ENCODE results near the gene MB21D2.

The MB21D2 gene

GRCh38 chr3:192935441-192935840 lies 17.8 kb upstream of the MB21D2 start:
- TF ChIP-seq SPI1 (IDR thresholded peaks at IDR 0.05; ENCODE audit: borderline replicate concordance, low read depth) (no peak), GABPA (IDR thresholded peaks at IDR 0.05; ENCODE audit: low read depth) (no peak), REST (IDR thresholded peaks at IDR 0.05; ENCODE audit: insufficient replicate concordance, low read depth) (no peak), POLR2AphosphoS5 (IDR thresholded peaks at IDR 0.05; ENCODE audit: low read depth) (no peak)
- TF ChIP-seq, protein P1, sequence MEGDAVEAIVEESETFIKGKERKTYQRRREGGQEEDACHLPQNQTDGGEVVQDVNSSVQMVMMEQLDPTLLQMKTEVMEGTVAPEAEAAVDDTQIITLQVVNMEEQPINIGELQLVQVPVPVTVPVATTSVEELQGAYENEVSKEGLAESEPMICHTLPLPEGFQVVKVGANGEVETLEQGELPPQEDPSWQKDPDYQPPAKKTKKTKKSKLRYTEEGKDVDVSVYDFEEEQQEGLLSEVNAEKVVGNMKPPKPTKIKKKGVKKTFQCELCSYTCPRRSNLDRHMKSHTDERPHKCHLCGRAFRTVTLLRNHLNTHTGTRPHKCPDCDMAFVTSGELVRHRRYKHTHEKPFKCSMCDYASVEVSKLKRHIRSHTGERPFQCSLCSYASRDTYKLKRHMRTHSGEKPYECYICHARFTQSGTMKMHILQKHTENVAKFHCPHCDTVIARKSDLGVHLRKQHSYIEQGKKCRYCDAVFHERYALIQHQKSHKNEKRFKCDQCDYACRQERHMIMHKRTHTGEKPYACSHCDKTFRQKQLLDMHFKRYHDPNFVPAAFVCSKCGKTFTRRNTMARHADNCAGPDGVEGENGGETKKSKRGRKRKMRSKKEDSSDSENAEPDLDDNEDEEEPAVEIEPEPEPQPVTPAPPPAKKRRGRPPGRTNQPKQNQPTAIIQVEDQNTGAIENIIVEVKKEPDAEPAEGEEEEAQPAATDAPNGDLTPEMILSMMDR (IDR thresholded peaks at IDR 0.05; ENCODE audit: insufficient read depth, low read length), result no peak
- no peak overlapping the region for H3K4me3 ChIP-seq (replicated peaks; ENCODE audit: insufficient read depth, low read length)
- H3K27me3 ChIP-seq (ENCODE audit: insufficient read depth, poor library complexity, severe bottlenecking), result no peaks in the 10 kb centered on the region
- DNase-seq (ENCODE audit: low read depth in 1 of 2, low spot score in 1 of 2), result no peak
- H3K27ac ChIP-seq (replicated peaks), result no peak overlapping the region

DNA sequence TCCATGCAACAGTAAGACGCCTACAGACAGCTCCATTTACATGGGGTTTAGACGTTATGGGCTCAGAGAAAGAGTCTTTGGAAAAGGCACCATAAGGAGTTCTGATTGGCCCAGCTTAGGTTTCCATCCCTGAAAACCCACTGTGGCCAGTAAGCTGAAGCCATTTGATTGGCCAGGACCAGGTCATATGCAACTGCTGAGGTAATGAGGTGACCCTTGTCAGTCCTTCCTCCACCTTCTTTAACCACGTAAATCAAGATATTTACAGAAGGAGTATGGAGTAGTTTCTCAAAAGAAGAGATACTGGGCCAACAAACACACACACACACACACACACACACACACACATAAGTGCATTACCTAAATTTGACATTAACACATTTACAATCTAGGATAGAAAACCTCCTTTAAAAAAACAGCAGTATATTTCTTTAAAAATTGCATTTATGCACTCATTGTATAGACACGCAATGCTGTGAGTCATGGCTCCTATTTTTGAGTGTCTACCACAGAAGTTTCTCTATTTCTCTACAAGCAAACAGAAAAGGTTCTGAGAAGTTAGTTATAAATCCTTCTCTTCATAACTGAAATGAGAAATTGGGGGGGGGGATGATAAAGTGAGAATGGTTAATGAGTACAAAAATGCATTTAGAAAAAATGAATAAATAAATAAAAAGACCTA lies 16.3 kb upstream of the MB21D2 start:
- no peaks in the 10 kb centered on the region for H3K27me3 ChIP-seq (ENCODE audit: insufficient read depth, poor library complexity, severe bottlenecking)
- no peak for DNase-seq (ENCODE audit: low read depth in 1 of 2, low spot score in 1 of 2)
- TF ChIP-seq SPI1 (IDR thresholded peaks at IDR 0.05; ENCODE audit: borderline replicate concordance, low read depth) (no peak), POLR2AphosphoS5 (IDR thresholded peaks at IDR 0.05; ENCODE audit: low read depth) (no peak), GABPA (IDR thresholded peaks at IDR 0.05; ENCODE audit: low read depth) (no peak), REST (IDR thresholded peaks at IDR 0.05; ENCODE audit: insufficient replicate concordance, low read depth) (no peak)
- TF ChIP-seq, protein P1 (IDR thresholded peaks at IDR 0.05; ENCODE audit: insufficient read depth, low read length), result no peak

GRCh38 chr3:192933259-192933658 lies 15.6 kb upstream of the MB21D2 start:
- Histone ChIP-seq H3K4me3 (replicated peaks; ENCODE audit: insufficient read depth, low read length) (no peak overlapping the region), H3K27me3 (ENCODE audit: insufficient read depth, poor library complexity, severe bottlenecking) (no peaks in the 10 kb centered on the region), H3K27ac (replicated peaks) (no peak overlapping the region)
- DNase-seq (ENCODE audit: low read depth in 1 of 2, low spot score in 1 of 2), result no peak
- TF ChIP-seq GABPA (IDR thresholded peaks at IDR 0.05; ENCODE audit: low read depth) (no peak), SPI1 (IDR thresholded peaks at IDR 0.05; ENCODE audit: borderline replicate concordance, low read depth) (no peak), POLR2AphosphoS5 (IDR thresholded peaks at IDR 0.05; ENCODE audit: low read depth) (no peak), REST (IDR thresholded peaks at IDR 0.05; ENCODE audit: insufficient replicate concordance, low read depth) (no peak)
- TF ChIP-seq, protein P1 (IDR thresholded peaks at IDR 0.05; ENCODE audit: insufficient read depth, low read length), result no peak

More for the DNA sequence above, 16.3 kb upstream of the MB21D2 start:
- Histone ChIP-seq H3K27ac (replicated peaks) (no peak overlapping the region), H3K4me3 (replicated peaks; ENCODE audit: insufficient read depth, low read length) (no peak overlapping the region)
